ENCODE data around the gene XRRA1. TPM values are rescaled to one million over a fixed set of nuclear protein-coding genes. Genes with fewer than 3 reads are reported as not detected.

XRRA1 gene
- total RNA-seq, 1 experiment from 2014 or later, result 17.3 TPM

- ChIA-PET RAD21 (ENCODE audit: low non-redundant PET in 1 of 2, low total read pairs in 2 of 2, uncharacterized antibody in 2 of 2, unreplicated experiment in 2 of 2) (no interaction called here), CTCF (no interaction called here), POLR2A (interaction anchor here (0.5 kb wide), 1 partner anchor 158 kb away, joined by 3 read pairs; no protein-coding TSS in a partner anchor)
- no peaks in the 10 kb centered on the region for H4K20me1 ChIP-seq (ENCODE audit: insufficient read depth)
- H3K79me2 ChIP-seq (ENCODE audit: insufficient read depth, low read length), result no peaks in the 10 kb centered on the region
- no peak overlapping the region for H2AFZ ChIP-seq (ENCODE audit: low read depth, low read length, poor library complexity, severe bottlenecking)
- ATAC-seq, result no peak
- no peaks in the 10 kb centered on the region for H3K9me3 ChIP-seq (ENCODE audit: control insufficient read depth in 1 of 2, insufficient read depth in 1 of 2, low read depth in 1 of 2, low read length in 2 of 2)
- TF ChIP-seq CTCF (IDR thresholded peaks at IDR 0.05 in 2 of 3, conservative IDR thresholded peaks at IDR 0.05 in 1 of 3; ENCODE audit: borderline replicate concordance in 1 of 3, insufficient read depth in 1 of 3, low read depth in 2 of 3, low read length in 2 of 3) (no peak), TCF7L2 (IDR thresholded peaks at IDR 0.05; ENCODE audit: borderline replicate concordance, extremely low read depth, insufficient read depth, insufficient read length) (no peak), JUND (IDR thresholded peaks at IDR 0.05) (no peak), ELF1 (IDR thresholded peaks at IDR 0.05; ENCODE audit: borderline replicate concordance, low read depth) (no peak), MAX (IDR thresholded peaks at IDR 0.05) (no peak)
- no peaks in the 10 kb centered on the region for H3K27me3 ChIP-seq (ENCODE audit: insufficient read depth, low read length)
- H3K4me1 ChIP-seq (ENCODE audit: control insufficient read depth in 1 of 2, insufficient read depth in 2 of 2, low read length in 2 of 2), result no peaks in the 10 kb centered on the region
- BruUV-seq (replicated peaks), result no TSS peak
- H3K9me2 ChIP-seq (ENCODE audit: insufficient read depth), result no peaks in the 10 kb centered on the region
- H3K36me3 ChIP-seq (ENCODE audit: control insufficient read depth in 1 of 2, insufficient read depth in 2 of 2, low read length in 2 of 2), result peaks cover 8 to 12% of the 10 kb centered on the region in 2 experiments; a peak in 2 of 4 replicates
- no peak for DNase-seq (ENCODE audit: low read depth, low spot score)
- no peak overlapping the region for H3K4me3 ChIP-seq (replicated peaks in 1 of 2; ENCODE audit: low read depth in 1 of 2, low read length in 2 of 2)
- H3K4me2 ChIP-seq (ENCODE audit: low read length), result no peak overlapping the region
- intact Hi-C loops (cut with micrococcal nuclease), result no loop called here
- no peak overlapping the region for H3K9ac ChIP-seq (ENCODE audit: low read length)
- no peak overlapping the region for H3K27ac ChIP-seq (ENCODE audit: low read depth, low read length)
These were observed 33.0 kb upstream of the XRRA1 start for GRCh38 chr11:74981888-74982287.

- peaks cover 9 to 12% of the 10 kb centered on the region in 2 experiments; a peak in 3 of 4 replicates for H3K36me3 ChIP-seq (ENCODE audit: control insufficient read depth in 1 of 2, insufficient read depth in 2 of 2, low read length in 2 of 2)
- ChIA-PET RAD21 (ENCODE audit: low non-redundant PET in 1 of 2, low total read pairs in 2 of 2, uncharacterized antibody in 2 of 2, unreplicated experiment in 2 of 2) (no interaction called here), POLR2A (no interaction called here), CTCF (no interaction called here)
- H3K9ac ChIP-seq (ENCODE audit: low read length), result no peak overlapping the region
- ATAC-seq, result no peak
- no peaks in the 10 kb centered on the region for H3K9me3 ChIP-seq (ENCODE audit: control insufficient read depth in 1 of 2, insufficient read depth in 1 of 2, low read depth in 1 of 2, low read length in 2 of 2)
- BruUV-seq (replicated peaks), result no TSS peak
- H3K27ac ChIP-seq (ENCODE audit: low read depth, low read length), result no peak overlapping the region
- TF ChIP-seq CEBPB (IDR thresholded peaks at IDR 0.05; ENCODE audit: low read depth) (no peak), CTCF (IDR thresholded peaks at IDR 0.05 in 2 of 3, conservative IDR thresholded peaks at IDR 0.05 in 1 of 3; ENCODE audit: borderline replicate concordance in 1 of 3, insufficient read depth in 1 of 3, low read depth in 2 of 3, low read length in 2 of 3) (no peak), EGR1 (IDR thresholded peaks at IDR 0.05; ENCODE audit: low read depth) (no peak), FOSL1 (IDR thresholded peaks at IDR 0.05; ENCODE audit: low read depth) (no peak), SRF (IDR thresholded peaks at IDR 0.05; ENCODE audit: low read depth) (no peak), RAD21 (IDR thresholded peaks at IDR 0.05; ENCODE audit: low read depth) (no peak), ZNF274 (IDR thresholded peaks at IDR 0.05; ENCODE audit: low read depth, low read length) (no peak), POLR2A (IDR thresholded peaks at IDR 0.05; ENCODE audit: borderline replicate concordance, extremely low read depth, insufficient read depth, insufficient read length) (no peak), EZH2 (IDR thresholded peaks at IDR 0.05) (no peak), JUND (IDR thresholded peaks at IDR 0.05) (no peak), POLR2AphosphoS5 (IDR thresholded peaks at IDR 0.05; ENCODE audit: low read depth, low read length) (no peak), ZBTB33 (IDR thresholded peaks at IDR 0.05; ENCODE audit: extremely low read depth, insufficient replicate concordance, low read length) (no peak)
- H3K79me2 ChIP-seq (ENCODE audit: insufficient read depth, low read length), result no peaks in the 10 kb centered on the region
- H3K9me2 ChIP-seq (ENCODE audit: insufficient read depth), result no peaks in the 10 kb centered on the region
- no peak overlapping the region for H3K4me2 ChIP-seq (ENCODE audit: low read length)
- H3K27me3 ChIP-seq (ENCODE audit: insufficient read depth, low read length), result no peaks in the 10 kb centered on the region
- no peak for DNase-seq (ENCODE audit: low read depth, low spot score)
- no peak overlapping the region for H2AFZ ChIP-seq (ENCODE audit: low read depth, low read length, poor library complexity, severe bottlenecking)
- H3K4me1 ChIP-seq (ENCODE audit: control insufficient read depth in 1 of 2, insufficient read depth in 2 of 2, low read length in 2 of 2), result no peaks in the 10 kb centered on the region
- H4K20me1 ChIP-seq (ENCODE audit: insufficient read depth), result 0 out of 2 replicates have a peak, but pooled peaks cover 3% of the 10 kb centered on the region
- intact Hi-C loops (cut with micrococcal nuclease), result no loop called here
- no peak overlapping the region for H3K4me3 ChIP-seq (replicated peaks in 1 of 2; ENCODE audit: low read depth in 1 of 2, low read length in 2 of 2)
These were observed 31.7 kb upstream of the XRRA1 start for GRCh38 chr11:74980634-74981033.
